ENCODE data around the gene FBXW8.
A peak's percentile ranks its signal among the peaks of the same experiment; 100 is the strongest.

FBXW8 gene

DNA sequence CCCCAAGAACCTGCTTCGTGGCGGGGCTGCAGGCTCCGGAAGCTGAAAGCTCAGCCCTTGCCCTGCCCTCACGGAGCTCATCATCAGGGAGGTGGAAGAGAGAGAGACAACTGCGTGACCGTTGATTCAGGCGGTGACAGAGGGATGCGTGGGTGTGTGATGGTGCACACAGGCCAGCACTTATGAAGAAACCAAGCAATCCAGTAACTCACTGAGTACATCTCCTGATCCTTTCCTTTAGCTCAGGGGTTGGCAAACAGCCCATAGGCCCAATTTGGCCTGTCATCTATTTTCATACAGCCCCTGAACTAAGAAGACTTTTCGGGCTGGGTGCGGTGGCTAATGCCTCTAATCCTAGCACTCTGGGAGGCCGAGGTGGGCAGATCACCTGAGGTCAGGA is 138.5 kb downstream of the FBXW8 start:
- no peak overlapping the region for H3K4me3 ChIP-seq (ENCODE audit: low read length)
- H3K9me3 ChIP-seq (ENCODE audit: control insufficient read depth, insufficient read depth, low read length) = no peaks in the 10 kb centered on the region
- TF ChIP-seq EZH2phosphoT487 (IDR thresholded peaks at IDR 0.05; ENCODE audit: borderline replicate concordance, low read length) (no peak), CTCF (IDR thresholded peaks at IDR 0.05; ENCODE audit: low read depth, low read length, poor library complexity, severe bottlenecking) (no peak)
- peaks cover 55% of the 10 kb centered on the region for H3K4me1 ChIP-seq (ENCODE audit: control insufficient read depth, low read length)
- no peaks in the 10 kb centered on the region for H3K27me3 ChIP-seq (ENCODE audit: control insufficient read depth, low read length)
- H4K20me1 ChIP-seq (ENCODE audit: control insufficient read depth, insufficient read depth, low read depth, low read length) = no peaks in the 10 kb centered on the region
- no peak overlapping the region for H3K4me2 ChIP-seq (ENCODE audit: low read length)
- no peaks in the 10 kb centered on the region for H3K36me3 ChIP-seq (ENCODE audit: control insufficient read depth, low read length)
- H3F3A ChIP-seq (ENCODE audit: control insufficient read depth, insufficient read depth) = no peaks in the 10 kb centered on the region
- no peaks in the 10 kb centered on the region for H3K79me2 ChIP-seq (ENCODE audit: control insufficient read depth, low read length)
- no peak overlapping the region for H3K27ac ChIP-seq (ENCODE audit: low read depth, low read length)
- no peaks in the 10 kb centered on the region for H3K9me2 ChIP-seq (replicated peaks; ENCODE audit: control insufficient read depth, low read length)

DNA sequence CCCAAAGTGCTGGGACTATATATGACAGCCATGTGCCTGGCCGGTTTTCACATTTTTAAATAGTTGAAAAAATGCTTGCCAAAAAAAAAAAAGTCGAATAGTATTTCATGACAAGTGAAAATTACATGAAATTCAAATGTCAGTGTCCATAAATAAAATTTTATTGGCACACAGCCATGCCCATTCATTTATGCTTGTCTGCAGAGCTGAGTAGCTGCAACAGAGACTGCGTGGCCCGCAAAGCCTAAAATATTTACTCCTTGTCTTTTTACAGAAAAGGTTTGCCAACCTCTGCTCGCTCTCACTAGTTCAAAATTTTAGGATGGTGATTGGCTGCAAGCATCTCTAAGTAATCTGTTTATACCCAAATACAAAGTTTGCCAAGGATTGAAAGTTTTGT is 139.3 kb downstream of the FBXW8 start:
- H3K27me3 ChIP-seq (ENCODE audit: control insufficient read depth, low read length) = no peaks in the 10 kb centered on the region
- H3F3A ChIP-seq (ENCODE audit: control insufficient read depth, insufficient read depth) = no peaks in the 10 kb centered on the region
- H3K27ac ChIP-seq (ENCODE audit: low read depth, low read length) = no peak overlapping the region
- TF ChIP-seq EZH2phosphoT487 (IDR thresholded peaks at IDR 0.05; ENCODE audit: borderline replicate concordance, low read length) = no peak
- no peak for TF ChIP-seq CTCF (IDR thresholded peaks at IDR 0.05; ENCODE audit: low read depth, low read length, poor library complexity, severe bottlenecking)
- H3K36me3 ChIP-seq (ENCODE audit: control insufficient read depth, low read length) = no peaks in the 10 kb centered on the region
- H3K79me2 ChIP-seq (ENCODE audit: control insufficient read depth, low read length) = no peaks in the 10 kb centered on the region
- H4K20me1 ChIP-seq (ENCODE audit: control insufficient read depth, insufficient read depth, low read depth, low read length) = no peaks in the 10 kb centered on the region
- H3K9me3 ChIP-seq (ENCODE audit: control insufficient read depth, insufficient read depth, low read length) = no peaks in the 10 kb centered on the region
- no peak overlapping the region for H3K4me3 ChIP-seq (ENCODE audit: low read length)
- peak overlapping the region; percentile 17 for H3K4me2 ChIP-seq (ENCODE audit: low read length)
- H3K4me1 ChIP-seq (ENCODE audit: control insufficient read depth, low read length) = peaks cover 55% of the 10 kb centered on the region
- H3K9me2 ChIP-seq (replicated peaks; ENCODE audit: control insufficient read depth, low read length) = no peaks in the 10 kb centered on the region

DNA sequence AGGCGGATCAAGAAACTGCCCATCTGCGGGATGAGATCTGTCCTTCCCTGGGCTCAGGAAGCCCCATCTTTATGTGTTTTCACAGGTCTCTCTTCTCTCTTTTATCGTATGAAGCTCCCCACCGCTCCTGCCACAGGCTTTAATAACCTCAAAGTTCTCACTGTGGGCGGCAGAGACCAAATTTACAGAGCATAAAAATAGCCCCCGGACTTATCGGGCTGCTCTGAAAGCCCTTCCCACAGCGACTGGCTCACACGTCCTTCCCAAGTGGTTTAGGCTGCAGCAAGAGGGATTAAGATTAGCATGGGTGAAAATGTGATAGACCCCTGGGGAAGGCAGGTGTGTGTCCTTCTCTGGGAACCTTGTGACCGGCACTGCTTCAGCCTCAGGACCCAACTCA is 140.6 kb downstream of the FBXW8 start:
- H3K9me3 ChIP-seq (ENCODE audit: control insufficient read depth, insufficient read depth, low read length) = no peaks in the 10 kb centered on the region
- no peaks in the 10 kb centered on the region for H3K27me3 ChIP-seq (ENCODE audit: control insufficient read depth, low read length)
- H3K4me2 ChIP-seq (ENCODE audit: low read length) = peak overlapping the region; percentile 49
- H3K79me2 ChIP-seq (ENCODE audit: control insufficient read depth, low read length) = no peaks in the 10 kb centered on the region
- no peaks in the 10 kb centered on the region for H4K20me1 ChIP-seq (ENCODE audit: control insufficient read depth, insufficient read depth, low read depth, low read length)
- no peaks in the 10 kb centered on the region for H3K36me3 ChIP-seq (ENCODE audit: control insufficient read depth, low read length)
- TF ChIP-seq CTCF (IDR thresholded peaks at IDR 0.05; ENCODE audit: low read depth, low read length, poor library complexity, severe bottlenecking) = no peak
- TF ChIP-seq EZH2phosphoT487 (IDR thresholded peaks at IDR 0.05; ENCODE audit: borderline replicate concordance, low read length) = no peak
- no peaks in the 10 kb centered on the region for H3F3A ChIP-seq (ENCODE audit: control insufficient read depth, insufficient read depth)
- peak overlapping the region; percentile 37 for H3K4me3 ChIP-seq (ENCODE audit: low read length)
- H3K4me1 ChIP-seq (ENCODE audit: control insufficient read depth, low read length) = peaks cover 43% of the 10 kb centered on the region
- no peaks in the 10 kb centered on the region for H3K9me2 ChIP-seq (replicated peaks; ENCODE audit: control insufficient read depth, low read length)
- H3K27ac ChIP-seq (ENCODE audit: low read depth, low read length) = no peak overlapping the region
